Sigmoid colon (tissue), 3 donors: Measurements from ENCODE around the gene UQCC2.

Source experiments
- CTCF ChIP-seq, 4 experiments: fragments of 450-650 bp in 3 of 4; fragments of 200-600 bp in 1 of 4; IDR thresholded peaks; one replicate each; pipeline ENCODE4 v1.5.1; 2016 to 2019; ENCODE audit warnings: antibody characterized with exemption in 4 of 4, mild to moderate bottlenecking in 3 of 4, moderate library complexity in 2 of 4
- POLR2A ChIP-seq, 2 donors: fragments of 450-650 bp; IDR thresholded peaks; one replicate each; pipeline ENCODE4 v1.6.1; 2016; ENCODE audit warnings: antibody characterized with exemption in 2 of 2, mild to moderate bottlenecking in 2 of 2, moderate library complexity in 2 of 2

GRCh38 chr6:33664506-33665057, 46.9 kb downstream of the UQCC2 start:
- TF ChIP-seq CTCF (IDR thresholded peaks at IDR 0.05) (no peak), POLR2A (IDR thresholded peaks at IDR 0.05) (no peak)
